ENCODE measurements around the gene RFX3. TPM values are rescaled to one million over a fixed set of nuclear protein-coding genes. Genes with fewer than 3 reads are reported as not detected.

The RFX3 gene
- total RNA-seq: 1.4 and 13.3 TPM in 2 replicates

DNA sequence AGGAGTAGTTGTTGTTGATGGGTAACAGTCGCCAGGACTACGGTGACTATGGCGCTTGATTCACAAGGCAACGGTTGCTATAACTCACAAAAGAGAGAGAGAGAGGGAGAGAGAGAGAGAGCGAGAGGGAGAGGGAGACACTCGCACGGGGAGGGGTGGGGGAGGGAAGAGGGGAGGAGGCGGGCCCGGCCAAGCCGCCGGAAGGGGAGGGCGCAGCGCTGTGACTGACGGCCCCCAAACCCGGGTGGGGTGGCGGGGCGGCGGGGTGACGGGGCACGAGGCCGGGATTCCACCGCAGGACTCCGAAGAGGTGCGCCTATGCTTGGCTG lies at the start of gene RFX3:
Gene RFX3, minus strand, starts transcription at position 166 of the 329 bp plus-strand sequence. CDS start 130,413 bp downstream, outside the sequence.

Measured in epithelial cell of alveolus of lung (primary cell).